GM21447 (cell line): ENCODE measurements around the gene CAMK4.

Experiments
- ATAC-seq: cut with Tn5 transposase; IDR thresholded peaks from one replicate; pipeline ENCODE4 v1.9.1; 2021; ENCODE audit not compliant: unreplicated experiment

Gene CAMK4

DNA sequence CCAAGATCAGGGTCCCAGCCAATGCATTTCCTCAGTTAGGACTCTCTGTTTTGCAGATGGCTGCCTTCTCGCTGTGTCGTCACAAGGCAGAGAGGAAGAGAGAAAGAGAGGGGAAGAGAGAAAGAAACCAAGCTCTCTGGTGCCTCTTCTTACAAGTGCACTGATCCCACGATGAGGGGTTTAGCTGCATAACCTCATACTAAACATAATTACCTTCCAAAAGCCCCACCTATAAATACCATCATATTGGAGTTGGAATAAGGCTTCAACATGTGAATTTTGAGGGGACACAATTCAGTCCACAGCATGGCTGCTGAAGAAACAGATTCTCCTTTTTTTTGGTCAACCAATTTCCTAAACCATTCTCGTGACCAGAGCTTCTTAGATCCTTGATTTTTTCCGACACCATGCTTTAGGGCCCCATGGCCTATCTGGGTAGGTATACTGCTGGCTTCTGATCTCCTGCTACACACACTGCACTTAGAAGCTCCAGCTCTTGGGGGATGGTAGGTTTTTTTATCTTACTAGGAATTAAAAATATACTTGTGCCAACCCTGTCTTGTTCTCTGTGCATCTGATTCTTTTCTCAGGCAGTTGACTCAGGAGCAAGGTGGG lies 5.1 kb downstream of the CAMK4 start:
- no peak for ATAC-seq

DNA sequence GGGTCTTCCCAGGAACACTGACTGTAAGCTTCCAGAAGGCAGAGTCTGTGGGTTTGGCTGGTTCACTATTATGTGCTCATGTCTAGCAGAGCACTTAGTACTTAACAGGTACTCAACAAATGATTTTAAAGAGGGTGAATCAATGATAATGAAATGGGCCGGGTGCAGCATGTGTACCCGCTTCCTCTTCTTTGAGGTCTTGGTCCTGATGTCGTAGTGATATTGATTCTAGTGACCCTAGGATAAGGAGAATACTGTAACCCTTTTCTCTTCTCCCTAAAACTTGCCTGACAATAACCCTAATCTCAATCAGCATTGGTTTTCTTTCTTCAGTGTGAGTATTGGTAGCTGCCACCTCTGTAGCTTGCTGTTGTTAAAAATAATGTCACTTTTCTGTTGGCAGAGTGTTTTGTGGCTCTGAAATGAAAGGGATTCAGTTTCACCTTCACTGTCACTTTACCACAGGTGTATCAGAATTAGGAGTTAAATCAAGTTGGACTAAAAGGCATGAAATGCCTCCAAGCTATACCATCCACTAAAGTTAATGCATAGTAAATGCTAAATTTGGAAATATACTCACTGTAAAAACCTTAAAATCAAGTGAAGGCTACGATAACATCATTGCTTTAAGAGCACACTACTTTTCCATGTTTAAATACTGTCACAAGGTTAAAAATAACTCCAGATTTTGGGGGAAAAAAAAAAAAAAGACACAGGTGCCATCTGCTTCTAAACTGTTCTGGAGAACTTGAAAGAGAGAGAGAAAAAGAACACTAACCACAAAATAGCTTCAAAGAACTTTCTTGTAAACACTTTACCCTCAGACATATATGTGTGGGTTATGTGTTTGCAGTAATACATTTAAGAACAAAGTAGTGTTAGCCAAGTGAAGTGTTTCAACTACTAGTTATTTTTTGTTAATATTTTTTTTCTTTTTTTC lies 6.0 kb downstream of the CAMK4 start:
- peak; percentile 41 for ATAC-seq

DNA sequence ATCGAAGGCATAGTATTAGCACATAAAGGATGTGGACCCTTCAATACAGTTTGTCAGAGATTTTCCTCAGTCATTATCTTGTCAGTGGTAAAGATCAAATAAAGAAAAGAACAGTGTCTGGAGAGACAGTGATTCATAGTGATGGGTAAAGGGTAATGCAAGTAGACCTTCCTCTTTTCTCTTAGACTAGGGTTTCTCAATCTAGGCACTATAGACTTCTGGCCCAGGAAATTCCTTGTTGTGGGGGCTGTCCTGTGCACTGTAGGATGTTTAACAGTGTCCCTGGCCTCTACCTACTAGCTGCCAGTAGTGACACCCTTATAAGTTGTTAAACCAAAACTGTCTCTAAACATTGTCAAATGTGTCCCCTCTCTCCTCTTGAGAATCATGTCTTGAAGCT lies 6.9 kb downstream of the CAMK4 start:
- ATAC-seq, result no peak

DNA sequence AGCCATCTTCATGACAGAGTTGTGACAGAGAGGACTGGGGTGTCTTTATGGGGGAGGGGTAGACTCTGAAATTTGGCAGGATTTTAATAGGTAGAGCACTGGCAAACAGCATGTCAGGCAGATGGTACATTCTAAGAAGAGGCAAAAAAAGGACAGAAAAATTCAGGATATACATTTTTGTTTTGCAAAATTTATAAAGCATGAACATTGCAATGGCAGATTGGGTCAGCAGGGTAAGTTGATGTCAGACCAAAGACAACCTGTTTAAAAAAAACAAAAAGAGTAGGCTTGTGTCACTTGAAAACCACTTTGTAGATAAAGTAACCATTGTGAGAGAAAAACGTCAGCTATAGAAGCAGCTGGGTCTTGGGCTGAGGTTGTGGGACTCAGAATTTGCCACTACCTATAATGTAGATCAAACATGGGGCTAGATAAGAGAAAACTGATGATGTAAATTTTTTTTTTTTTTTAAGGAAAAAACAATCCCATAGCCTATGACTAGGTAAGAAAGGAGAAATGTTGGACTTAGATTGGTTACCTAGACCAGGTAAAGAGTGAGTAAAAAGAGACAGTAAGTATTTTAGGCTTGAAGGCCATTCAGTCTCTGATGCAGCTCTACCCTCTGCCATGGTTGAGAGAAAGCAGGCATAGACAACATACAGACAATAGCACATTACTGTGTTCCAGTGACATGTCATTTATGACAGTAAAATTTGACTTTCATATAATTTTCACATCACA lies 8.3 kb downstream of the CAMK4 start:
- ATAC-seq, result no peak

DNA sequence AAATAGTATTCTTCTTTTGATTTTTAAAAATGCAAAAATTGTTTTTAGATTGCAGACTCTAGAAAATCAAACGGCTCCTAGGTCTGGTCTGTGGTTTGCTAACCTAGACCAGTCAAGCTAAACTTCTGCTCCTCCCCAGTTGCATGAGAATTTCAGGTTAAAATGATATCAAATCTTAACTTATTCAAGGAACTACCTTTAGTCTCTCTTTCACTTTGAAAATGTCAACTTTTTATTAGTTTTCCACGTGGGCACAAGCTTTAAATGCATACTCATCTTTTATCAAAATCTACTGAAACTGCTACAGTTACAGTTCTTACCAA lies 8.8 kb downstream of the CAMK4 start:
- no peak for ATAC-seq

DNA sequence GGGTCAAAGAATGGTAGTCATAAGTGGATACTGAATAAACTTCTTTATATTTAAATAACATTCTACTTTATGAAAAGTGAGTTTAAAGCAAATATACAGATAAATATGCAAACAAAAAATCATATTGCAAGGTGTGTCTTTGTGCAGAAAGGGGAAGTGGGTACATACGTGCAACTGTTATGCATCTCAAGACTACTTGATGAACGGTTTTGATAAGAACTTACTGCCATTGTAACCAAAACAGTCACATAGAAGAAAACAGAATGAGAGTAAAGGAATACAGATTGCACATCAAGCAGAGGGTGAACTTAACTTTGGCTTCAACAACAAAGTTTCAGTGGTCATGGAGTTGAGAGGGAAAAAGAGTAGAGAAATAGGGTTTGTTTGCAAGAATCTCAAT lies 9.9 kb downstream of the CAMK4 start:
- no peak for ATAC-seq

DNA sequence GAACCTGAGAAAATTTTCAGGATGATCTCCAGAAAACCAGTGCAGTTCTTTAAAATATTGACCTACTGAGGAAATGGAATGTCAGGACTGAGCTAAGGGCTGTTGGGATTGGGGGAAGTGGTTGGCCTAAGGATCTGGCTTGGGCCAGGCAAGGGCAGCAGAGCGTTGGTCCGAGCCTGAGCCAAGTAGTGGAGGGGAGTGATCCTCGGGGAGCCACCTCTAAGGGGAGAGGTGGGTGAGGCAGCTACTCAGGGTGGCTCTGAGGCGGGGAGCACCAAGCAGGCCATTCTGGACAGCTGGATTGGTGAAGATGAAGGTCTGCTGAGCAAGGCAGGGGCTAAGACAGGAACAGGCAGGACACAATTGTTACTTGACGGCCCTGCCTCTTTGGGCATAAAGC lies 11.5 kb downstream of the CAMK4 start:
- no peak for ATAC-seq

DNA sequence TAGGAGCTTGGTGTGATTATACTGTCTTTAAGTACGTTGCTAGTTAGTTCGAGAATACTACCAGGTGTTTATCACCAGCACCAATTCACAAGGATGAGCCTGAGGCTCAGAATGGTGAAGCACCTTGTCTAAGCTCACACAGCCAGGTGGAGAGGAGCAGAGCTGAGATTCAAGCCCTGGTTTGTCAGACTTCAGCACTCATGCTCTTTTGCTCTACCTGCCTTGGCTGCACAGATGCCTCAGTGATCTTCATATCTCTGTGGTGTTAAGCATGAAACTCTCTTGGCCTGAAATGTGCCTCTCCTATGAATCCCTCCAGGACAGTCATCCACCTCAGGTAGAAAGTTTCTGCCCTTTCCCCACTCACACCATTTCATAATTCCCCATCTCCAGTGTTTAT lies 12.2 kb downstream of the CAMK4 start:
- ATAC-seq, result no peak

DNA sequence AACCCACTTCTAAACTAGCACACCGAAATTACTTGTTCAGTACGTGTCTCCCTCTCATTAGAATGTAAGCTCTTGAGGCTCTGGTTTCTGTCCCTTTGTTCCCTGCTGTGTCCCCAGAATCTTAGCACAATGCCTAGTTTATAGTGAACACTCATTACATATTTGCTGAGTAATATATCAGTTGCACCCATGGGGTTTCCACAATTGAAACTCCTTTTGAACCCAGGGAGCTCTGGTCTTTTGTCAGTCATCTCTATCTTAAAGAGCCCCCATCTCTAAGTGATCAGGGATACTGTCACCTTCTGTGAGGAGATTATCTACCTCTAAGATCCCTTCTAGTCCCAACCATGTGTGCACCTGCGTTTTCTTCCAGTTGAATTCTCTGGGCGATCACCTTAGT lies 12.8 kb downstream of the CAMK4 start:
- no peak for ATAC-seq

DNA sequence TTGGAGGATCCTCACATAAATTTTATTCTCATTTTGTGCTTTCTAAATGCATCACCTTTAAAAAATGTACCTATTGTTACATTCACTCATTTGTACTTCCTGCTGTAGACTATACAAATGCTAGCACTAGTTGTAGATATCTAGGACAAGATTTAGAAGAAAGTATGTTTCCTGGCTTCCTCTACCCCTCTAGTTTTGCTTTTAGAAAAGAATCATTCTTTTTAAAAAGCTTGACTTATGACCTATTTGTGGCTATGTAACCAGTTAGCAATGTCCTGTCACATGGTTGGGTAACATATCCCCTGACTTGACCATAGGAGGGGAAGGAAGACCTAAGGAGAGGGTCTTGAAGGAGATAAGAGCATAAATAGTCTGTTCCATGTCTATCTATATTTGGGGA lies 13.3 kb downstream of the CAMK4 start:
- ATAC-seq, result no peak

DNA sequence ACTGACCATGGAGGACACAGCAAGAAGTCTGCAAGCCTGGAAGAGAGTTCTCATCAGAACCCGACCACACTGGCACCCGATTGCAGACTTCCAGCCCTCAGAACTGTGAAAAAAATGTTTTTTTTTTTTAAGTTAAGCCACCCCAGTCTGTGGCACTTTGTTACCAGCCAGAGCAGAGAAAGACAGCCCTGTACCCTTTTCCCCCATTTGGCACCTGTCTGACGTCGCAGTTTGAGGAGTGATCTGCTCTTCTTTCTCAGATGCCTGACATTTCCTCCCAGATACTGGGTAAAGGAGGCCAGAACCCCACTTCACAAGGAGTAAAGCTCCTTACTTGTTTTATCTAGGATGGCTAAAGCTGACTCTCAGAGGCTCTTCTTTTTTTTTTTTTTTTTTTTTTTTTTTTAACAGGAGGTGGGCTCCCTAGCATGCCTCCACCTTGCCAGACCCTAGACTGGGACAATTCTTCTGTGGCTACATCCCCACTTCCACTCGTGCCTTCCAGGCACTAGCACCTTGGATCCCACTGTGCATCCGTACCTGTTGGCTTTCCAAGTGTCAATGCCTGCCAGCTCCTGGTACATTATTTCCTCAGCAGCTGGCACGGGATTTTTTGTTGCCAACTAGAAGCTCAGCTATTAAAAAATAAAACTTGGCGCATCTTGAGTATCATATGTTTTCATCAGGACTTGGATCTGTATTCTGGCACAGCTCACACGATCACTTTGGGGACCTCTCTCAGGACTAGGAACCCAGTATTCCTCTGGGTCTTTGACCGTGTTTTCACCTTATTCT lies 14.4 kb downstream of the CAMK4 start:
- no peak for ATAC-seq

DNA sequence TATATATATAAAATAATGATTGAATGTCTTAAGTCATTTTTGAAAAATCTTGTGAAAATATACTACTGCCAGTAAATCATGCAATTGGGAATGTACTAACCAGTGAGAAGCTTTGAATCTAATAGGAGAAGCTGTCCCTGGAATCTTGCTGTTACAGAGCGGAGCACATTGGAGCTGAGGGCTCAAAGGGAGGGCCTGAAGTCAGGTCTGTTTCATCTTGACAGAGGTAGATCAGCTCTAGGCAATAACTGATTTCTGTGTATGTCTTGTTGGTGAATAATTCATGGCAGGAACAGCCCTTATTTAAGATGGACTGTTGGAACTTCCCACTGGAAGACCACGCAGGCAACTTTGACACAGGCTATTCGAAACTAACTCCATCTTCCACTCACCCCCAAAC lies 17.5 kb downstream of the CAMK4 start:
- ATAC-seq, result no peak

DNA sequence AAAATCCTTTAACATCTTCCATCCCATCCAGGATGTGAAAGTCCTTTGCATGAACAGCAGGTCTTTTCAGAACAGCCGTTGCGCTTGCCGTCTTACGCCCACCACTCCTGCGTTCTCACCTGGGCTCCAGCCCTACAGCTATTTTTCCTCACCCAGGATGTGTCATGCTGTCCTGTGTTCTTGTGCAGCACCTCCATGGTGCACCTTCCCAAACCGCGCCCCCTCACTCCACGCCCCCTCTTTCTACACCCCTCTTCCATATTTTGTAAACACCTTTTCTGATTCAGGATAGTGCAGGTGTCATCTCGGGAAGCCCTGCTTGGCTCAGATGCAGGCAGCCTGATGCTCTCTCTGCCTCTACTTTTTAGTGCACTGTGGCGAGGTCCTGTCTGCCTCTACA lies 18.4 kb downstream of the CAMK4 start:
- no peak for ATAC-seq

DNA sequence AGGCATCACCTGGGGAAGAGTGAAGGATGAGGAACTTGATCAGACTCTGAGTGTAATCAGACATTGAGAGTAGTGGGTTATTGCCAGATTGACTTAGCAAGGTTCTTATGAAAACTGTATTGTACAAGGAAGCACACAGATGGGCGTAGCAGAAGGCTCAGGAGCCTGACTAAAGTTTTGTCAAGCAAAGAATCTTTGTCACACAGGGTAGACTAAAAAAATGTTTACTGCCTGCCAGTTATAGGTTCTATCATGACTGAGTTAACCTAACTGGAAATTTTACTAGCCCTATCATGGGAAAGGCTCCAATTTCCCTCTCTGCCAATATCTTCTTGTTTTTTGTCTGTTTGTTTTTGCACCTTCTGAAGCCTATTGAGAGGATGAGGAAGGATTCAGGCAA lies 19.1 kb downstream of the CAMK4 start:
- ATAC-seq, result no peak

DNA sequence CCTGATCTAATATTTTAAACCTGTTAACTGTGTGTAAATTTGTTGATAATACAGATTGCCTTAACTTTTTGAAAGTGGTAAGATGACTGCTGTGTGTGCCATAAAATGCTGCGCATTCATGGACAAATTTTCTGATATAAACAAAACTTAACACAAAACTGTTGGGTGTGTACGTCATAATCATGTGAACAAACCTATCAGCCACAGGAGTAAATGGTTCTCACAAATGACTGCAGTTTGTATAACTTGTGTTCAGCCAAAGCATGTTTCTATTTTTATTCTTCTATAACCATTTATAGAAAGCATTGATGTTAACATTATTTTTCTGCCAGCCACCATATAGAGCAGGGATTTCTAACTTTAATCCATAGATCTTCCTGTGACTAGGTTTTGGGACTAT lies 21.5 kb downstream of the CAMK4 start:
- ATAC-seq, result no peak

DNA sequence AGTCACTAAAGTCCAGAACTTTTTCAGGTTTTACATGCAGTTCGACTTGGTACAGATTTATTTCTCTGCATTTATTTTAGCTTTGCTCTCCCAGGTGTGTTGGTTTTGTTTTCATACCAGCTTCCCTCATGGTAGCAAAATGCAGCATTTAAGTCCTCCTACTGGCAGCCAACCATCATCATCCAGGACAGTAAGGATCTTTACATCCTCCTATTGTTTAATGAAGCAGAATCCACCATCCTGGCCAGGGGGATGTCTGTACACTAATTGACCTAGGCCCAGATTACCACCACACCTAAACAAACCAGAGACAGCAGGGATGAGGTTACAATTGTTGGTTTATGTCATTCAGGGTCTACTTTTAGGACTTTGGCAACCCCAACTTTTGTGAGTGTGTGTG lies 22.3 kb downstream of the CAMK4 start:
- no peak for ATAC-seq

DNA sequence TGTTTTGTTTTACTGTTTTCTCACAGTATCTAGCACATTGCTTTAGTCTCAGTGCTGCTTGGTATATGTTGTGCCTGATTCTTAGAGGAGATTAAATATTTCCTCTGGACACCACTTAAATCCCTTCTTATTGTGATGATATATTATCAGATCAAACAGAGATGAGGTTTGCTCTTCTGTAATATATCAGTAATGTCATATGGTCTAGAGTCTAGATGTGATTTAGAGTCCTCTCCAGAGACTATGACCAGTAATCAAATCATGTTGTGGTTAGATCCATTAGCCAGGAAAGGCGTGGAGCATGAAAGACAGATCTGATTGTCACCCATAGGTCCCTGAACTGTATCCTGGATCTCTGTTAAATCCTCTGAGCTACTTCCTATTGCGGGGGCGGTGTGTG lies 24.4 kb downstream of the CAMK4 start:
- no peak for ATAC-seq

DNA sequence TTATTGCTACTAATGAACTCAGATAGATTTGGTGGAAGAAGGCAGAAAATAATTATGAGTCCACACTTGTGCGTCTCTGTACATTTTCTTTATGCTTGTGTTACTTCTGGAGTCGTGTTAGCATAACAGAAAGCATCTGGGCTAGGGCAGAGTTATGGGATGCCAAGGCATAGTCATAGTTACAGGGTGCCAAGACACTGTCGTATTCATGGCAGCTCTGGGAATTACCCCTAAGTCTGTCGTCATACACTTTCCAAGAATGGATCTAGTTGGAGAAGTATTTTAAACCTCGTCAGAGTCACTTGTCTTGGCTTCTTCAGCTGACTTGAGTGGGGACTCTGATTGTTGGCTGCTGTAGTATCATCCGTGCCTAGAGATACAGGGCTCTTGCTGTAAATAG lies 27.7 kb downstream of the CAMK4 start:
- ATAC-seq, result no peak

DNA sequence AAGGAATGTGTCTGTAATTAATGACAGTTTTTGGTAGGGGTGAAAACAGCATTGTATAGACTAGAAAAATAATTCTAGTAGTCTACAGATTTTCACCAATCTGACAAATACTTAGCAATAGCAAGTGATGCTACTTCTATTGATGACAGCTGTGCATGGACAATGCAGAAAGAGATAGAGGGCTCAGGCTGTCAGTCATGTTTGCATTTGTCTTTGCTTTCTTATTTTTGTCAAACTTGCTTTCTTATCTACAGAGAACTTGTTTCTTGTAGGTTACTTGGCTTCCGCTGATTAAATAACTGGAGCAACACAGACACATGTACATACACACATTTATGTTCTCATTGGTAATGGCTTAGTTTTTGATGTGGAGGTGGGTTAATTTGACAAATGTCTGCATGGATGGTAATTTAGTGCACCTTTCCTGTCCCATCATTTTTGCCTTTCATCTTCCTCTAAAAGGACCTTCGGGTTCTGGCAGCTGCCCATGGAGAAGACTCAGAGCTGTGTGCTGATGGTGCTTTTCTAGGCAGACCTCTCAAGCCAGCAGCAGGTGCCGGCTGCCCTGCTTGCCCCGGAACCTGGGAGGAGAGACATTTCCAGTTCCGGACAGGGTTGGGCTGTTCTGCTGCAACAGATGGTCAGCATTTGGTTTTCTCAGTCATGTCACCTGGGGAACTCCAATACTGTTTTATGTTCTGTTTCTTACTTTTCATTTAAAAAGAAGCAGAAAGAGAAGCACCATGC lies 28.8 kb downstream of the CAMK4 start:
- peak; percentile 68 for ATAC-seq

DNA sequence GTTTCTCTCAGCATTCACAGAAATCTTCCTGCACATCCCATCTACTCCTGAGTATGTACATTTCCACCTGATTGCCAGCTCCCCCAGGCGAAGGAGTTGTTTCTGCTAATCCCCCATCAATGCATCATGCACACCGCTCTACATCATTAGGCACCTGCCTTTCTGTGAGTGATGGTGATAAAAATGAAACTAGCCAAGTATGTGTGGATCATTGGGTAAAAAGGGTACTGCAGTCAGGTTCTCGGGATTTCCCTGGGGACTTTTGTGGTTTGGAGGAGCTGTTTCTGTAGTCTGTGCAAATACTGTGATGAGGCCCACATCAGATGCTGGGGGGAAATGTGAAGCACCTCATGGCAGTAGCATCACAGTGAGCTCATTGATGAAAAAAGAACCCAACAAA lies 30.4 kb downstream of the CAMK4 start:
- peak; percentile 82 for ATAC-seq

DNA sequence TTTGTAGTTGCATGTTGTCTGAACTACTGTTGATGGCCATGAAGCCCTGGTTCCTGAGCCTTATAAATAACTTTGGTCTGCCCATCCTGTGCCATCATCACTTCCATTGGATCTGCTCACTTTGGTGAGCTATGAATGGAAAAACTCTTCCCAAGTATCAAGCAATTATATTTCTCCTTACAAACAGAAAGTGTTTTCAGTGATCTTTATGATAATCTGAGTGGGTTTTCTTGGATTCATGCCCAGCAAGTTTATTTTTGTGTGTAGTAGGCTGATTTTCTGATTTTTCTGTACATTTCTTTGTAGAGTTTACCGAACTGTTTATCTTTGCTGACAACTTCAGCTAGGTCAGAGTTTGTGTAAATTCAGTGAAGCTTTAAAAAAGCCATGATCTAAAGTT lies 31.0 kb downstream of the CAMK4 start:
- no peak for ATAC-seq
